ENCODE data around the gene B9D2.

The B9D2 gene

GRCh38 chr19:41322451-41322850 is 41.5 kb downstream of the B9D2 start:
- Histone ChIP-seq H3K27ac (peak overlapping the region; percentile 89 to 93), H3K27me3 (no peaks in the 10 kb centered on the region), H3K9me3 (no peaks in the 10 kb centered on the region), H3K4me3 (no peak overlapping the region), H3K36me3 (peaks cover 15 to 52% (median 37%) of the 10 kb centered on the region in 3 donors), H3K4me1 (peaks cover 0 to 62% (median 54%) of the 10 kb centered on the region in 4 donors)
- intact Hi-C loops (cut with DNase I; ENCODE audit: low total_unique reads): no loop called here
- no peak for TF ChIP-seq CTCF (IDR thresholded peaks at IDR 0.05)
- no peak for DNase-seq

GRCh38 chr19:41321600-41322270 is 42.2 kb downstream of the B9D2 start:
- Histone ChIP-seq H3K36me3 (peaks cover 22 to 59% (median 44%) of the 10 kb centered on the region in 3 donors), H3K27me3 (no peaks in the 10 kb centered on the region), H3K27ac (peak overlapping the region; percentile 89 to 93), H3K4me3 (no peak overlapping the region), H3K4me1 (peaks cover 0 to 54% (median 48%) of the 10 kb centered on the region in 4 donors), H3K9me3 (no peaks in the 10 kb centered on the region)
- peak; percentile 68 to 69 for TF ChIP-seq CTCF (IDR thresholded peaks at IDR 0.05)
- intact Hi-C loops (cut with DNase I; ENCODE audit: low total_unique reads): no loop called here
- DNase-seq: no peak

- DNase-seq: no peak
- H3K27ac ChIP-seq: peak overlapping the region in 1 of 2 donors; percentile 93
- intact Hi-C loops (cut with DNase I; ENCODE audit: low total_unique reads): no loop called here
- peaks cover 27 to 65% (median 49%) of the 10 kb centered on the region in 3 donors for H3K36me3 ChIP-seq
- no peak overlapping the region for H3K4me3 ChIP-seq
- no peak for TF ChIP-seq CTCF (IDR thresholded peaks at IDR 0.05)
- no peaks in the 10 kb centered on the region for H3K27me3 ChIP-seq
- peaks cover 0 to 49% (median 44%) of the 10 kb centered on the region in 4 donors for H3K4me1 ChIP-seq
- no peaks in the 10 kb centered on the region for H3K9me3 ChIP-seq
These were observed 42.7 kb downstream of the B9D2 start for GRCh38 chr19:41321204-41321599.

GRCh38 chr19:41320568-41320967 is 43.4 kb downstream of the B9D2 start:
- DNase-seq: no peak
- Histone ChIP-seq H3K27me3 (no peaks in the 10 kb centered on the region), H3K36me3 (peaks cover 32 to 71% (median 54%) of the 10 kb centered on the region in 3 donors), H3K4me1 (peaks cover 0 to 43% (median 38%) of the 10 kb centered on the region in 4 donors), H3K9me3 (no peaks in the 10 kb centered on the region), H3K27ac (no peak overlapping the region), H3K4me3 (no peak overlapping the region)
- intact Hi-C loops (cut with DNase I; ENCODE audit: low total_unique reads): no loop called here
- TF ChIP-seq CTCF (IDR thresholded peaks at IDR 0.05): no peak

- H3K27ac ChIP-seq: no peak overlapping the region
- H3K36me3 ChIP-seq: peaks cover 32 to 74% (median 54%) of the 10 kb centered on the region in 3 donors
- no peaks in the 10 kb centered on the region for H3K9me3 ChIP-seq
- H3K4me3 ChIP-seq: no peak overlapping the region
- intact Hi-C loops (cut with DNase I; ENCODE audit: low total_unique reads): no loop called here
- no peak for TF ChIP-seq CTCF (IDR thresholded peaks at IDR 0.05)
- no peaks in the 10 kb centered on the region for H3K27me3 ChIP-seq
- peaks cover 0 to 39% (median 34%) of the 10 kb centered on the region in 4 donors for H3K4me1 ChIP-seq
- DNase-seq: no peak
These were observed 43.8 kb downstream of the B9D2 start for GRCh38 chr19:41320185-41320518.

Measured in tibial artery (tissue), 4 donors.